Esophagus squamous epithelium (tissue), 5 donors: ENCODE data around the gene GPSM3. TPM values are rescaled to one million over a fixed set of nuclear protein-coding genes. Genes with fewer than 3 reads are reported as not detected.
"Not testable (repeated sequence)": the region's sequence is repeated elsewhere in the genome, so short reads cannot be mapped to it uniquely, and the experiment has no call there.

Experiments
- DNase-seq: peaks from one replicate; lab custom pipeline; 2025; lab: John Stamatoyannopoulos, UW
- H3K27ac ChIP-seq, 4 donors: fragments of 200-600 bp; sonication (generic); one replicate each; pipeline ENCODE4 v1.5.1; 2016 to 2019; ENCODE audit warnings: mild to moderate bottlenecking in 1 of 4
- H3K27me3 ChIP-seq, 4 donors: fragments of 200-600 bp; sonication (generic); 1 replicate in 3 of 4; 2 replicates in 1 of 4; pipeline versions ENCODE4 v1.5.1 to v1.6.0; 2017 to 2021; ENCODE audit warnings: antibody characterized with exemption in 1 of 4
- H3K36me3 ChIP-seq, 3 donors: fragments of 200-600 bp; sonication (generic); one replicate each; pipeline ENCODE4 v1.5.1; 2016 to 2019
- H3K4me1 ChIP-seq, 3 donors: fragments of 200-600 bp; sonication (generic); one replicate each; pipeline ENCODE4 v1.5.1; 2017 to 2019
- H3K4me3 ChIP-seq, 4 donors: fragments of 200-600 bp; sonication (generic); 1 replicate in 3 of 4; 2 replicates in 1 of 4; pipeline ENCODE4 v1.5.1; 2016 to 2019; ENCODE audit warnings: mild to moderate bottlenecking in 2 of 4, moderate library complexity in 1 of 4
- H3K9me3 ChIP-seq, 3 donors: fragments of 200-600 bp; sonication (generic); one replicate each; pipeline ENCODE4 v1.5.1; 2016 to 2019
- POLR2A ChIP-seq, 4 donors: fragments of 450-650 bp; IDR thresholded peaks; one replicate each; pipeline ENCODE4 v1.6.1; 2017; ENCODE audit warnings: antibody characterized with exemption in 4 of 4, mild to moderate bottlenecking in 4 of 4, moderate library complexity in 3 of 4
- WGBS, 2 donors: methylation state at CpG; one replicate each; pipeline ENCODE4 v1.1.5; 2018; 5-methylcytosine and 5-hydroxymethylcytosine counted together
- intact Hi-C: fragments of 100-400 bp; cut with DNase I; formaldehyde crosslinking; loops from one replicate; pipeline ENCODE4 v1.15.0; 2022
- small RNA-seq, 4 donors: library from RNA; depleted of rRNA; stranded (forward); fragments of <200 nt; gene quantifications; one replicate each; pipeline ENCODE3, GENCODE V24; 2016
- total RNA-seq, 4 donors: library from RNA; depleted of rRNA; stranded (reverse); fragments of >200 nt; gene quantifications; one replicate each; pipeline ENCODE4 v1.1.0, GENCODE V29; 2016
- TF ChIP-seq, protein P1 (sequence below), 6 experiments: fragments of 450-650 bp in 4 of 6; fragments of 200-600 bp in 2 of 6; sonication (generic) in 2 of 6; IDR thresholded peaks; one replicate each; pipeline ENCODE4 v1.5.1; 2016 to 2019; ENCODE audit warnings: antibody characterized with exemption in 6 of 6, mild to moderate bottlenecking in 4 of 6, moderate library complexity in 4 of 6
- donor health status: DM: yes; HTN: yes; CAD: no.

Gene GPSM3
- total RNA-seq, 4 donors from 2014 or later = 1.6 to 14.1 (median 6.5) TPM

DNA sequence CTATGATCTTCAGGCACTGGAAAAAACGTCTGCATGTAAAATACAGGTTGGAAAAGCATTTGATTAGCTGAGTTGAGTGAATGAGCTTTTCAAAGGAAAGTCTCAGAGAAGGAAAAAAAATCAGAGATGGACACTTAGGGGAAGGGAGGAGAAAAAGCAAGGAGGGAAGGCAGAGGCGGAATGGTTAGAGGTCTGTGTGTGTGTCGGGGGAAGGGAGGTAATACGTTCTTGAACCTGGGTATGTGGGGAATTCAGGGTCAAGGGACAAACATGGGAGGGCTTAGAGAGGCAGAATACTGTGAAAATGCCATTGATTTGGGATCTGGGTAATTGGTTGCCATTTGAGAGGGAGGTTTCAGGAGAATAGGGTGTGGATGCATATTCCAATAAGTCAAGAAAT lies 45.8 kb downstream of the GPSM3 start:
- H3K27ac ChIP-seq = no peak overlapping the region
- H3K9me3 ChIP-seq = no peaks in the 10 kb centered on the region
- WGBS, 2 donors = 53 to 60% methylated on average over 4 of the region's 4 CpGs
- H3K4me1 ChIP-seq = peaks cover 0 to 51% (median 0%) of the 10 kb centered on the region in 3 donors
- DNase-seq = no peak
- peaks cover 0 to 11% (median 0%) of the 10 kb centered on the region in 3 donors for H3K36me3 ChIP-seq
- TF ChIP-seq, protein P1, sequence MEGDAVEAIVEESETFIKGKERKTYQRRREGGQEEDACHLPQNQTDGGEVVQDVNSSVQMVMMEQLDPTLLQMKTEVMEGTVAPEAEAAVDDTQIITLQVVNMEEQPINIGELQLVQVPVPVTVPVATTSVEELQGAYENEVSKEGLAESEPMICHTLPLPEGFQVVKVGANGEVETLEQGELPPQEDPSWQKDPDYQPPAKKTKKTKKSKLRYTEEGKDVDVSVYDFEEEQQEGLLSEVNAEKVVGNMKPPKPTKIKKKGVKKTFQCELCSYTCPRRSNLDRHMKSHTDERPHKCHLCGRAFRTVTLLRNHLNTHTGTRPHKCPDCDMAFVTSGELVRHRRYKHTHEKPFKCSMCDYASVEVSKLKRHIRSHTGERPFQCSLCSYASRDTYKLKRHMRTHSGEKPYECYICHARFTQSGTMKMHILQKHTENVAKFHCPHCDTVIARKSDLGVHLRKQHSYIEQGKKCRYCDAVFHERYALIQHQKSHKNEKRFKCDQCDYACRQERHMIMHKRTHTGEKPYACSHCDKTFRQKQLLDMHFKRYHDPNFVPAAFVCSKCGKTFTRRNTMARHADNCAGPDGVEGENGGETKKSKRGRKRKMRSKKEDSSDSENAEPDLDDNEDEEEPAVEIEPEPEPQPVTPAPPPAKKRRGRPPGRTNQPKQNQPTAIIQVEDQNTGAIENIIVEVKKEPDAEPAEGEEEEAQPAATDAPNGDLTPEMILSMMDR (IDR thresholded peaks at IDR 0.05) = no peak
- TF ChIP-seq POLR2A (IDR thresholded peaks at IDR 0.05) = no peak
- peaks cover 0 to 16% (median 0%) of the 10 kb centered on the region in 4 donors for H3K27me3 ChIP-seq
- no peak overlapping the region for H3K4me3 ChIP-seq
- intact Hi-C loops = no loop called here

- TF ChIP-seq POLR2A (IDR thresholded peaks at IDR 0.05) = no peak
- TF ChIP-seq, protein P1 (IDR thresholded peaks at IDR 0.05) = no peak
- Histone ChIP-seq H3K27me3 (peaks cover 0 to 16% (median 0%) of the 10 kb centered on the region in 4 donors), H3K9me3 (no peaks in the 10 kb centered on the region), H3K27ac (no peak overlapping the region), H3K4me1 (peaks cover 0 to 47% (median 0%) of the 10 kb centered on the region in 3 donors), H3K36me3 (peaks cover 0 to 11% (median 0%) of the 10 kb centered on the region in 3 donors), H3K4me3 (no peak overlapping the region)
- intact Hi-C loops = no loop called here
- WGBS, 2 donors = 86 to 89% methylated on average over 1 of the region's 1 CpG
- DNase-seq = no peak
These were observed 46.2 kb downstream of the GPSM3 start for GRCh38 chr6:32146287-32146686.

DNA sequence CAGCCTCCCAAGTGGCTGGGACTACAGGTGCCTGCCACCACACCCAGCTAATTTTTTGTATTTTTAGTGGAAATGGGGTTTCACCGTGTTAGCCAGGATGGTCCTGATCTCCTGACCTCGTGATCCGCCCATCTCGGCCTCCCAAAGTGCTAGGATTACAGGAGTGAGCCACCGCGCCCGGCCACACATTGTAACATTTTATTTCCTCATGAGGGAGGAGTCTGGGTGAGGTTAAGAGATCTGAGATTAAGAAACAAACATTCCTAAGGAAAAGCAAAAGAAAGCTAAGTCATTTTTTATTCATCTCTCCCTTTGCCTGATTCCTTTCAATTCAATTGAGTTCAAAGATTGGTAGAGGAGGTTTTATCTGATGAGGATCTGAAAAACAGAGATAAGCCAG lies 48.2 kb downstream of the GPSM3 start:
- intact Hi-C loops, H3K9me3 ChIP-seq, DNase-seq, H3K36me3 ChIP-seq, H3K4me3 ChIP-seq, H3K27me3 ChIP-seq: not testable (repeated sequence)
- Histone ChIP-seq H3K27ac (peak overlapping the region in 2 of 4 donors; percentile 49 to 53), H3K4me1 (peaks cover 0 to 30% (median 0%) of the 10 kb centered on the region in 3 donors)
- 50 to 83% methylated on average over 3 to 4 of the region's 7 CpGs for WGBS, 2 donors

Small RNA genes within 50 kb of the gene (small RNA-seq; reads per million reads assigned to genes)
- gene AL662884.1 = 0 reads per million in 4 donors
- 0 reads per million in 4 donors for gene MIR6833

Other genes starting within 250 kb of the GPSM3 start
- gene CFB, start 246.5 kb downstream of the GPSM3 start, total RNA-seq = 10 to 100 TPM; 10.4 to 81.1 (median 22.4) TPM
- gene NELFE, start 233.7 kb downstream of the GPSM3 start, total RNA-seq = 10 to 100 TPM; 52.6 to 83.9 (median 64.4) TPM
- 10 to 100 TPM; 24.6 to 32.4 (median 26.8) TPM for gene SKIC2, start 233.5 kb downstream of the GPSM3 start, total RNA-seq
- gene DXO, start 220.5 kb downstream of the GPSM3 start, total RNA-seq = 10 to 100 TPM in 1 of 4 donors, 1 to 10 TPM in 3; 7.8 to 13.2 (median 8.8) TPM
- 10 to 100 TPM in 1 of 4 donors, 1 to 10 TPM in 3; 2.0 to 11.8 (median 5.2) TPM for gene C4A, start 210.6 kb downstream of the GPSM3 start, total RNA-seq
- gene C4B, start 177.8 kb downstream of the GPSM3 start, total RNA-seq = 1 to 10 TPM; 2.2 to 7.4 (median 5.2) TPM
- gene CYP21A2, start 154.2 kb downstream of the GPSM3 start, total RNA-seq = under 1 TPM in 1 of 4 donors, not detected in 3; 0.22 TPM
- gene TNXB, start 83.3 kb downstream of the GPSM3 start, total RNA-seq = 100 to 1,000 TPM in 1 of 4 donors, 10 to 100 TPM in 3; 10.5 to 102 (median 31.0) TPM
- gene ATF6B, start 64.4 kb downstream of the GPSM3 start, total RNA-seq = 10 to 100 TPM; 27.3 to 45.4 (median 30.0) TPM
- gene FKBPL, start 62.4 kb downstream of the GPSM3 start, total RNA-seq = 10 to 100 TPM in 1 of 4 donors, 1 to 10 TPM in 3; 5.9 to 16.7 (median 6.8) TPM
- under 1 TPM in 3 of 4 donors, not detected in 1; 0.35 to 0.87 (median 0.57) TPM for gene PRRT1, start 40.7 kb downstream of the GPSM3 start, total RNA-seq
- gene PPT2, start 38.5 kb downstream of the GPSM3 start, total RNA-seq = 100 to 1,000 TPM in 1 of 4 donors, 10 to 100 TPM in 3; 17.3 to 133 (median 23.7) TPM
- 10 to 100 TPM in 2 of 4 donors, 1 to 10 TPM in 2; 4.8 to 15.1 (median 8.2) TPM for gene EGFL8, start 28.0 kb downstream of the GPSM3 start, total RNA-seq
- gene AGPAT1, start 16.6 kb downstream of the GPSM3 start, total RNA-seq = 10 to 100 TPM; 17.6 to 34.0 (median 19.1) TPM
- gene RNF5, start 14.2 kb downstream of the GPSM3 start, total RNA-seq = 10 to 100 TPM; 20.8 to 59.0 (median 40.8) TPM
- gene AGER, start 8.4 kb downstream of the GPSM3 start, total RNA-seq = 1 to 10 TPM in 3 of 4 donors, under 1 TPM in 1; 0.59 to 1.7 (median 1.4) TPM
- gene PBX2, start 2.4 kb downstream of the GPSM3 start, total RNA-seq = 10 to 100 TPM; 27.1 to 40.2 (median 28.9) TPM
- 10 to 100 TPM in 1 of 4 donors, 1 to 10 TPM in 3; 4.7 to 13.2 (median 5.9) TPM for gene NOTCH4, start 31.4 kb upstream of the GPSM3 start, total RNA-seq
- not detected for gene TSBP1, start 179.3 kb upstream of the GPSM3 start, total RNA-seq
- not detected for gene BTNL2, start 214.5 kb upstream of the GPSM3 start, total RNA-seq
- 100 to 1,000 TPM in 2 of 4 donors, 10 to 100 TPM in 2; 26.0 to 440 (median 115) TPM for gene HLA-DRA, start 247.2 kb upstream of the GPSM3 start, total RNA-seq